ENCODE results near the gene ICAM4.

ICAM4 gene

DNA sequence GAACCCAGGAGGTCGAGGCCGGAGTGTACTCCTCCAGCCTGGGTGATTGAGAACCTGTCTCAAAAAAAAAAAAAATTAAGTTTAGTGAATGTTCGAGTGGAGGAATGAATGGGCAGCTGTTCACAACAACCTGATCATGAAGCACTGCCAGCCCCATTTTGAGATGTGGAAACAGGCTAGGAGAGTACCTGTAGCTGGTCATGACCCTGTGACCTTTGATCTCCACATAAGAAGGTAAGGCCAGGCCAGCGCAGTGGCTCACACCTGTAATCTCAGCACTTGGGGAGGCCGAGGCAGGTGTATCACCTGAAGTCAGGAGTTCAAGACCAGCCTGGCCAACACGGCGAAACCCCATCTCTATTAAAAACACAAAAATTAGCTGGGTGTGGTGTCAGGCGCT is 39.0 kb downstream of the ICAM4 start:
- H3K27ac ChIP-seq (ENCODE audit: low read length): no peak overlapping the region
- no peak overlapping the region for H3K9ac ChIP-seq (ENCODE audit: low read depth, low read length)
- peaks cover 42% of the 10 kb centered on the region for H3K79me2 ChIP-seq (ENCODE audit: insufficient read depth, low read length)
- no peak overlapping the region for H2AFZ ChIP-seq (ENCODE audit: low read depth, low read length)
- no peak for TF ChIP-seq EZH2 (IDR thresholded peaks at IDR 0.05; ENCODE audit: borderline replicate concordance, low read depth, low read length, severe bottlenecking)
- TF ChIP-seq, protein P1, sequence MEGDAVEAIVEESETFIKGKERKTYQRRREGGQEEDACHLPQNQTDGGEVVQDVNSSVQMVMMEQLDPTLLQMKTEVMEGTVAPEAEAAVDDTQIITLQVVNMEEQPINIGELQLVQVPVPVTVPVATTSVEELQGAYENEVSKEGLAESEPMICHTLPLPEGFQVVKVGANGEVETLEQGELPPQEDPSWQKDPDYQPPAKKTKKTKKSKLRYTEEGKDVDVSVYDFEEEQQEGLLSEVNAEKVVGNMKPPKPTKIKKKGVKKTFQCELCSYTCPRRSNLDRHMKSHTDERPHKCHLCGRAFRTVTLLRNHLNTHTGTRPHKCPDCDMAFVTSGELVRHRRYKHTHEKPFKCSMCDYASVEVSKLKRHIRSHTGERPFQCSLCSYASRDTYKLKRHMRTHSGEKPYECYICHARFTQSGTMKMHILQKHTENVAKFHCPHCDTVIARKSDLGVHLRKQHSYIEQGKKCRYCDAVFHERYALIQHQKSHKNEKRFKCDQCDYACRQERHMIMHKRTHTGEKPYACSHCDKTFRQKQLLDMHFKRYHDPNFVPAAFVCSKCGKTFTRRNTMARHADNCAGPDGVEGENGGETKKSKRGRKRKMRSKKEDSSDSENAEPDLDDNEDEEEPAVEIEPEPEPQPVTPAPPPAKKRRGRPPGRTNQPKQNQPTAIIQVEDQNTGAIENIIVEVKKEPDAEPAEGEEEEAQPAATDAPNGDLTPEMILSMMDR (IDR thresholded peaks at IDR 0.05; ENCODE audit: borderline replicate concordance, extremely low read depth, low read length, poor library complexity, severe bottlenecking): no peak
- peaks cover 99% of the 10 kb centered on the region for H3K36me3 ChIP-seq (ENCODE audit: insufficient read depth, low read length)
- H3K9me3 ChIP-seq (ENCODE audit: insufficient read depth, low read length, severe bottlenecking): no peaks in the 10 kb centered on the region
- no peaks in the 10 kb centered on the region; the same call in 1 of the 2 replicates for H3K4me1 ChIP-seq (ENCODE audit: insufficient read depth, low read length)
- H3K27me3 ChIP-seq (ENCODE audit: insufficient read depth, low read length, poor library complexity): no peaks in the 10 kb centered on the region
- no peak for DNase-seq
- H3K4me3 ChIP-seq (ENCODE audit: low read depth in 1 of 2, low read length in 2 of 2): no peak overlapping the region
- ATAC-seq (ENCODE audit: insufficient read depth, low read depth): no peak
- H4K20me1 ChIP-seq (ENCODE audit: insufficient read depth, low read length): peaks cover 46% of the 10 kb centered on the region
- H3K4me2 ChIP-seq (ENCODE audit: insufficient read depth, low read length): no peak overlapping the region

DNA sequence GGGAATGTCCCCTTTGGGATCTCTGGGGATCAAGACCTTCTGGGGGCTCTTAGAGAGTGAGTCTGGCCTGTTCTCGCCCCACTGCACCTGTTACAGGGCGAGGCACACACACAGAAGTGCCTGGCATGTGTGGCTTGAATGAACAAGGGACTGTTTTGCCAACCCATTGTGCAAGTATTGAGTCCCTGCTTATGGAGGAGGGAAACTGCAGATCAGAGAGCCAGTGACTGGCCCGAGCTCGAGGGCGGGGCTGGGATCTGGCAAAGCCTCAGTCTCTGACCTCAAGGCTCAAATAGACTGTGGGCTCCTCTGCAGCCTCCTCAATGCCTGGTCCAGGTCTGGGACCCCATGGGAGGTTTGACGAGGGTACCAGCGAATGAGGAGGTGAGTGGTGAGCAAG is 41.0 kb downstream of the ICAM4 start:
- H3K36me3 ChIP-seq (ENCODE audit: insufficient read depth, low read length): peaks cover 94% of the 10 kb centered on the region
- peaks cover 60% of the 10 kb centered on the region for H3K79me2 ChIP-seq (ENCODE audit: insufficient read depth, low read length)

DNA sequence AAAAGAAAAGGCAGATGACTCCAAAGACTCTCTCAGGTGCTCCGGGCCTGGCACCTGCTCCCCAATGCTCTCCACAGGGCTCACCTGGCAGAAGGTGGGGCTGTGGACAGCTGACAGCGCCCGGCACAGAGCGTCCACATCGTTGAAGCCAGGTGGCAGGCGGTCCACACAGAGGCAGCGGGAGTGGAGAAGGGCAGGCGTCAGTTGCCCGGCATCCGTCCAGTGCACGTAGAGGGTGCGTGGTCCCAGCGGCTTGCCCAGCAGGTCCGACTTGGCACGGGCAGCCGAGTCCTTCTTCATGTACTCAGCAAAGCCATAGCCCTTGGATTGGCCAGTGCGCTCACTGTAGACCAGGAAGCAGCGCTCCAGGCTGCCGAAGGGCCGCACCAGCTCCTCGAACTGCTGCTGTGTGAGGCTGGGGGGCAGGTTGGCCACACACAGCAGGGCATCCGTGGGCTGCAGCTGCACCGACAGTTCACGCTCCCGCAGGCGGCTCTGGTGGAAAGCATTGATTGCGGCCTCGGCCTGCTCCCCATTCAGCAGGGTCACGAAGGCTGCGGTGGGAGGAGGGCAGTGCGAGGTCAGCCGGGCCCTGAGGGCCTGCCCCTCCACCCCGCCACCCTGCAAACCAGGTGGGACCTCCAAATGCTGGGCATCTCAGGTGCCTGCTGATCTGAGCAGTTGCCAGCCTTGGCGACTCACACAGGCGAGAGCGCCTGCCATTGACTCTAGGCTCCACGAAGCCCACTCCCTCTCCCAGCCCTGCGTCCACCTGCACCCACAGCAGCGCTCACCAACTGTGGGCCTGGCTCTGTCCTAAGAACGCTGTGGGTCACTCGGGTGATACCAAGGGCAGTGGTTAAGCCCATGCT is 42.0 kb downstream of the ICAM4 start:
- ATAC-seq (ENCODE audit: insufficient read depth, low read depth) (no peak), DNase-seq (no peak)
- Histone ChIP-seq H3K27ac (ENCODE audit: low read length) (no peak overlapping the region), H3K27me3 (ENCODE audit: insufficient read depth, low read length, poor library complexity) (no peaks in the 10 kb centered on the region), H3K4me2 (ENCODE audit: insufficient read depth, low read length) (no peak overlapping the region), H3K4me1 (ENCODE audit: insufficient read depth, low read length) (peaks cover 17% of the 10 kb centered on the region), H3K9me3 (ENCODE audit: insufficient read depth, low read length, severe bottlenecking) (no peaks in the 10 kb centered on the region), H3K36me3 (ENCODE audit: insufficient read depth, low read length) (peaks cover 84% of the 10 kb centered on the region), H4K20me1 (ENCODE audit: insufficient read depth, low read length) (peaks cover 55% of the 10 kb centered on the region), H3K79me2 (ENCODE audit: insufficient read depth, low read length) (peaks cover 64% of the 10 kb centered on the region), H3K4me3 (ENCODE audit: low read depth in 1 of 2, low read length in 2 of 2) (no peak overlapping the region), H2AFZ (ENCODE audit: low read depth, low read length) (no peak overlapping the region), H3K9ac (ENCODE audit: low read depth, low read length) (no peak overlapping the region)
- TF ChIP-seq, protein P1 (IDR thresholded peaks at IDR 0.05; ENCODE audit: borderline replicate concordance, extremely low read depth, low read length, poor library complexity, severe bottlenecking): no peak
- no peak for TF ChIP-seq EZH2 (IDR thresholded peaks at IDR 0.05; ENCODE audit: borderline replicate concordance, low read depth, low read length, severe bottlenecking)

More for the DNA sequence above, 41.0 kb downstream of the ICAM4 start:
- ATAC-seq (ENCODE audit: insufficient read depth, low read depth): no peak
- no peak for DNase-seq
- Histone ChIP-seq H2AFZ (ENCODE audit: low read depth, low read length) (no peak overlapping the region), H3K9me3 (ENCODE audit: insufficient read depth, low read length, severe bottlenecking) (no peaks in the 10 kb centered on the region), H3K4me1 (ENCODE audit: insufficient read depth, low read length) (peaks cover 15% of the 10 kb centered on the region), H3K4me3 (ENCODE audit: low read depth in 1 of 2, low read length in 2 of 2) (no peak overlapping the region), H3K27ac (ENCODE audit: low read length) (no peak overlapping the region), H3K27me3 (ENCODE audit: insufficient read depth, low read length, poor library complexity) (no peaks in the 10 kb centered on the region), H4K20me1 (ENCODE audit: insufficient read depth, low read length) (peaks cover 58% of the 10 kb centered on the region), H3K4me2 (ENCODE audit: insufficient read depth, low read length) (no peak overlapping the region), H3K9ac (ENCODE audit: low read depth, low read length) (no peak overlapping the region)
- TF ChIP-seq, protein P1 (IDR thresholded peaks at IDR 0.05; ENCODE audit: borderline replicate concordance, extremely low read depth, low read length, poor library complexity, severe bottlenecking): no peak
- TF ChIP-seq EZH2 (IDR thresholded peaks at IDR 0.05; ENCODE audit: borderline replicate concordance, low read depth, low read length, severe bottlenecking): no peak

Measured in DND-41 (cell line).